H1 (cell line): Measurements from ENCODE around the gene CYP4F11. TPM values are rescaled to one million over a fixed set of nuclear protein-coding genes. Genes with fewer than 3 reads are reported as not detected.
"Not testable (repeated sequence)": the region's sequence is repeated elsewhere in the genome, so short reads cannot be mapped to it uniquely, and the experiment has no call there.

Experiments used
- CTCF ChIA-PET: fragments of 300-600 bp; sonication (Branson Sonifier 250); formaldehyde crosslinking; loops from one replicate; lab custom pipeline; 2021; ENCODE audit not compliant: partially characterized antibody; lab: Charles Lee
- POLR2A ChIA-PET: fragments of 300-600 bp; sonication (Branson Sonifier 250); formaldehyde crosslinking; loops from one replicate; lab custom pipeline; 2021; ENCODE audit warnings: inconsistent platforms; ENCODE audit not compliant: partially characterized antibody; lab: Charles Lee
- DNase-seq, 2 experiments: peaks; one replicate each; pipeline versions ENCODE4 v3.0.0 to v3.0.0-alpha.2; 2010 to 2022; ENCODE audit warnings: low spot score in 2 of 2, low read depth in 1 of 2, mixed read lengths in 1 of 2
- FAIRE-seq: peaks from 2 replicates; lab custom pipeline; 2011; peaks lifted over from hg19 to GRCh38; lab: Jason Lieb, UNC
- H2AFZ ChIP-seq: 2 replicates; pipeline ENCODE4 v1.8.1; 2012; ENCODE audit warnings: low read length, inconsistent platforms
- H2AK5ac ChIP-seq: 2 replicates; pipeline ENCODE4 v1.6.1; 2013; ENCODE audit warnings: low read depth, low read length
- H2BK120ac ChIP-seq: replicated peaks from 2 replicates; pipeline ENCODE3; 2013; ENCODE audit warnings: low read depth, low read length, inconsistent platforms
- H2BK12ac ChIP-seq: 2 replicates; pipeline ENCODE4 v1.6.1; 2013; ENCODE audit warnings: low read depth, low read length
- H2BK15ac ChIP-seq: 2 replicates; pipeline ENCODE4 v1.6.1; 2013; ENCODE audit warnings: low read length
- H2BK20ac ChIP-seq: 2 replicates; pipeline ENCODE4 v1.6.1; 2013; ENCODE audit warnings: low read length
- H2BK5ac ChIP-seq: 2 replicates; pipeline ENCODE4 v1.6.1; 2013; ENCODE audit warnings: low read depth, low read length
- H3K14ac ChIP-seq: 2 replicates; pipeline ENCODE4 v1.6.1; 2013; ENCODE audit warnings: inconsistent platforms; ENCODE audit not compliant: insufficient read length
- H3K18ac ChIP-seq: 2 replicates; pipeline ENCODE4 v1.6.1; 2013; ENCODE audit warnings: low read length; ENCODE audit errors: extremely low read depth
- H3K23ac ChIP-seq: 2 replicates; pipeline ENCODE4 v1.6.1; 2013; ENCODE audit warnings: inconsistent platforms; ENCODE audit not compliant: insufficient read length
- H3K23me2 ChIP-seq: 2 replicates; pipeline ENCODE4 v1.6.1; 2013; ENCODE audit warnings: low read depth, low read length
- H3K27ac ChIP-seq: 2 replicates; pipeline ENCODE4 v1.6.1; 2011; ENCODE audit warnings: low read depth, low read length, inconsistent platforms
- H3K27me3 ChIP-seq, 4 experiments: replicated peaks in 1 of 4; 1 replicate in 1 of 4; 2 replicates in 3 of 4; pipeline versions ENCODE4 v1.6.1 to v1.8.1; 2011 to 2013; ENCODE audit warnings: low read length in 3 of 4, mild to moderate bottlenecking in 3 of 4, inconsistent platforms in 2 of 4, mixed read lengths in 2 of 4, moderate library complexity in 1 of 4; ENCODE audit not compliant: control insufficient read depth in 3 of 4, insufficient read depth in 3 of 4; ENCODE audit errors: extremely low read depth in 1 of 4
- H3K36me3 ChIP-seq, 4 experiments: 2 replicates each; pipeline versions ENCODE4 v1.6.1 to v1.8.1; 2011 to 2013; ENCODE audit warnings: mild to moderate bottlenecking in 4 of 4, low read length in 3 of 4, moderate library complexity in 2 of 4, control low read depth in 1 of 4, inconsistent platforms in 1 of 4; ENCODE audit not compliant: insufficient read depth in 4 of 4, control insufficient read depth in 2 of 4
- H3K4ac ChIP-seq: replicated peaks from 2 replicates; pipeline ENCODE3; 2013; ENCODE audit warnings: low read length, low read depth, mixed read lengths, inconsistent platforms; ENCODE audit not compliant: insufficient read length
- H3K4me1 ChIP-seq, 4 experiments: replicated peaks in 1 of 4; 1 replicate in 1 of 4; 2 replicates in 3 of 4; pipeline versions ENCODE4 v1.6.1 to v1.8.1; 2011 to 2013; ENCODE audit warnings: low read length in 3 of 4, inconsistent platforms in 2 of 4, mixed read lengths in 1 of 4; ENCODE audit not compliant: insufficient read depth in 4 of 4, control insufficient read depth in 3 of 4
- H3K4me2 ChIP-seq, 2 experiments: 2 replicates each; pipeline versions ENCODE4 v1.6.1 to v1.8.1; 2011 to 2013; ENCODE audit warnings: low read depth in 2 of 2, low read length in 2 of 2, control low read depth in 1 of 2, inconsistent platforms in 1 of 2, mild to moderate bottlenecking in 1 of 2; ENCODE audit not compliant: insufficient read depth in 1 of 2
- H3K4me3 ChIP-seq, 4 experiments: fragments of 200-600, 300-600 bp in 1 of 4; sonication (generic), shearing (Covaris generic), sonication (Bioruptor Twin) in 1 of 4; 2 replicates each; pipeline versions ENCODE4 v1.5.1 to v1.8.1; 2011 to 2016; ENCODE audit warnings: low read length in 4 of 4, low read depth in 3 of 4, control low read depth in 2 of 4, inconsistent platforms in 2 of 4, mild to moderate bottlenecking in 2 of 4, mixed read lengths in 1 of 4, moderate library complexity in 1 of 4; ENCODE audit not compliant: insufficient read depth in 2 of 4; ENCODE audit errors: extremely low read depth in 1 of 4
- H3K56ac ChIP-seq: replicated peaks from 2 replicates; pipeline ENCODE3; 2013; ENCODE audit warnings: low read depth, mild to moderate bottlenecking, mixed read lengths, low read length, inconsistent platforms; ENCODE audit not compliant: insufficient read length
- H3K79me1 ChIP-seq: 2 replicates; pipeline ENCODE4 v1.6.1; 2013; ENCODE audit warnings: low read depth, low read length, control low read depth
- H3K79me2 ChIP-seq, 2 experiments: 2 replicates each; pipeline versions ENCODE4 v1.6.1 to v1.8.1; 2012 to 2013; ENCODE audit warnings: low read length in 2 of 2, mild to moderate bottlenecking in 2 of 2, inconsistent platforms in 1 of 2; ENCODE audit not compliant: insufficient read depth in 2 of 2, control insufficient read depth in 1 of 2
- H3K9ac ChIP-seq, 4 experiments: replicated peaks in 1 of 4; 1 replicate in 1 of 4; 2 replicates in 3 of 4; pipeline versions ENCODE4 v1.6.1 to v1.8.1; 2011 to 2013; ENCODE audit warnings: low read depth in 3 of 4, low read length in 3 of 4, control low read depth in 2 of 4, mild to moderate bottlenecking in 2 of 4, moderate library complexity in 2 of 4, inconsistent platforms in 1 of 4; ENCODE audit errors: extremely low read depth in 1 of 4
- H3K9me3 ChIP-seq, 2 experiments: 2 replicates each; pipeline versions ENCODE4 v1.6.1 to v1.8.1; 2012 to 2013; ENCODE audit warnings: mild to moderate bottlenecking in 2 of 2, moderate library complexity in 2 of 2, control low read depth in 1 of 2, inconsistent platforms in 1 of 2, low read depth in 1 of 2, low read length in 1 of 2, mixed read lengths in 1 of 2; ENCODE audit not compliant: insufficient read depth in 2 of 2
- H4K20me1 ChIP-seq, 2 experiments: replicated peaks in 1 of 2; 2 replicates each; pipeline versions ENCODE3 to v1.8.1; 2011 to 2013; ENCODE audit warnings: inconsistent platforms in 2 of 2, low read length in 2 of 2, mild to moderate bottlenecking in 1 of 2; ENCODE audit not compliant: insufficient read depth in 2 of 2, control insufficient read depth in 1 of 2
- H4K5ac ChIP-seq: 2 replicates; pipeline ENCODE4 v1.6.1; 2013; ENCODE audit warnings: low read length, low read depth, mixed read lengths, inconsistent platforms; ENCODE audit not compliant: insufficient read length
- H4K8ac ChIP-seq: 2 replicates; pipeline ENCODE4 v1.8.0; 2013; ENCODE audit warnings: mild to moderate bottlenecking, moderate library complexity, low read length, inconsistent platforms; ENCODE audit not compliant: insufficient read depth; ENCODE audit errors: extremely low read depth
- H4K91ac ChIP-seq: replicated peaks from 2 replicates; pipeline ENCODE3; 2013; ENCODE audit warnings: low read length, mixed read lengths, inconsistent platforms; ENCODE audit not compliant: insufficient read length
- WGBS, 2 experiments: shearing (Covaris generic) in 1 of 2; methylation state at CpG; one replicate each; pipeline versions ENCODE4 v1.1.6 to v1.1.7; 2013 to 2015; ENCODE audit warnings: low lambda C conversion rate in 2 of 2, mixed read lengths in 2 of 2, inconsistent platforms in 1 of 2, low coverage in 1 of 2, missing lambda C conversion rate in 1 of 2; ENCODE audit not compliant: insufficient replicate concordance in 2 of 2, insufficient coverage in 1 of 2, insufficient read length in 1 of 2; ENCODE audit errors: extremely low coverage in 1 of 2, missing lambda C conversion rate in 1 of 2; 5-methylcytosine and 5-hydroxymethylcytosine counted together
- polyA plus RNA-seq, 7 experiments: library from polyadenylated mRNA; depleted of rRNA in 3 of 7; stranded (reverse) in 5 of 7; unstranded in 2 of 7; fragments of >200 nt in 5 of 7; fragments of 200-250 nt in 2 of 7; gene quantifications; 1 replicate in 5 of 7; 2 replicates in 1 of 7; 4 replicates in 1 of 7; pipeline versions ENCODE4 v1.2.1 to v1.2.3, GENCODE V29; 2011 to 2013; ENCODE audit warnings: missing spikeins in 2 of 7, mixed read lengths in 2 of 7
- total RNA-seq: library from RNA; stranded (reverse); fragmentation: NEBNext Ultra II Directional; extraction: Animal tissue kit (Norgen Biotek cat#: 25700); gene quantifications from 2 replicates; pipeline ENCODE4 v1.2.1, GENCODE V29; 2021

Gene CYP4F11
- total and polyA plus RNA-seq, 2 of the 8 experiments (the other 6 are each of a cell fraction or from before 2014, with no cell fraction given): not detected

- FAIRE-seq, H3K27me3 ChIP-seq, POLR2A ChIA-PET, H3K4ac ChIP-seq, H3K79me2 ChIP-seq, H3K4me2 ChIP-seq, H4K5ac ChIP-seq, H3K18ac ChIP-seq, H2AFZ ChIP-seq, H3K36me3 ChIP-seq, CTCF ChIA-PET, H3K27ac ChIP-seq, H3K23me2 ChIP-seq, H3K9ac ChIP-seq, DNase-seq, H3K23ac ChIP-seq, H3K56ac ChIP-seq, H4K20me1 ChIP-seq, H2BK20ac ChIP-seq, H2BK15ac ChIP-seq, H3K14ac ChIP-seq, H3K4me1 ChIP-seq, H2AK5ac ChIP-seq, H3K4me3 ChIP-seq, H2BK12ac ChIP-seq, H4K91ac ChIP-seq, H2BK120ac ChIP-seq, H2BK5ac ChIP-seq, H4K8ac ChIP-seq, H3K79me1 ChIP-seq: not testable (repeated sequence)
- H3K9me3 ChIP-seq: peaks cover 52 to 74% of the 10 kb centered on the region in 2 experiments
- WGBS, 2 experiments: 82% methylated on average over 12 of the region's 15 CpGs; no CpG with 5 or more reads in 1 of the 2 experiments
These were observed 34.3 kb downstream of the CYP4F11 start for GRCh38 chr19:15900032-15900431.

- H3K23me2 ChIP-seq, H3K4me1 ChIP-seq, H4K8ac ChIP-seq, H3K79me1 ChIP-seq, H3K4me2 ChIP-seq, H3K27me3 ChIP-seq, H4K91ac ChIP-seq, H4K5ac ChIP-seq, H2BK15ac ChIP-seq, CTCF ChIA-PET, H3K79me2 ChIP-seq, H3K18ac ChIP-seq, H2BK120ac ChIP-seq, FAIRE-seq, H3K23ac ChIP-seq, H2BK20ac ChIP-seq, H3K14ac ChIP-seq, H2AFZ ChIP-seq, H2BK12ac ChIP-seq, H3K27ac ChIP-seq, DNase-seq, H3K36me3 ChIP-seq, H3K4ac ChIP-seq, H4K20me1 ChIP-seq, POLR2A ChIA-PET, H3K56ac ChIP-seq, H2AK5ac ChIP-seq, H2BK5ac ChIP-seq, H3K9ac ChIP-seq, H3K4me3 ChIP-seq: not testable (repeated sequence)
- H3K9me3 ChIP-seq: peaks cover 56 to 79% of the 10 kb centered on the region in 2 experiments
- 84% methylated on average over 3 of the region's 30 CpGs; no CpG with 5 or more reads in 1 of the 2 experiments for WGBS, 2 experiments
These were observed 34.8 kb downstream of the CYP4F11 start for GRCh38 chr19:15899561-15899960.
